Body of pancreas (tissue), 4 donors: ENCODE results near the gene KCNH8.

Experiments used
- CTCF ChIP-seq, 7 experiments: fragments of 450-650 bp in 4 of 7; fragments of 200-600 bp in 3 of 7; sonication (generic) in 3 of 7; IDR thresholded peaks; one replicate each; pipeline ENCODE4 v1.5.1; 2016 to 2019; ENCODE audit warnings: antibody characterized with exemption in 7 of 7
- POLR2A ChIP-seq, 3 donors: fragments of 450-650 bp; IDR thresholded peaks; one replicate each; pipeline ENCODE4 v1.6.1; 2016; ENCODE audit warnings: antibody characterized with exemption in 3 of 3, mild to moderate bottlenecking in 2 of 3

- TF ChIP-seq CTCF (IDR thresholded peaks at IDR 0.05) (peak in 6 of 7 experiments; percentile 48 to 84 (median 58)), POLR2A (IDR thresholded peaks at IDR 0.05) (no peak)
Measured at GRCh38 chr3:19348941-19349564, 200.7 kb downstream of the KCNH8 start.
